ENCODE data around the gene RAD51B.

RAD51B gene

DNA sequence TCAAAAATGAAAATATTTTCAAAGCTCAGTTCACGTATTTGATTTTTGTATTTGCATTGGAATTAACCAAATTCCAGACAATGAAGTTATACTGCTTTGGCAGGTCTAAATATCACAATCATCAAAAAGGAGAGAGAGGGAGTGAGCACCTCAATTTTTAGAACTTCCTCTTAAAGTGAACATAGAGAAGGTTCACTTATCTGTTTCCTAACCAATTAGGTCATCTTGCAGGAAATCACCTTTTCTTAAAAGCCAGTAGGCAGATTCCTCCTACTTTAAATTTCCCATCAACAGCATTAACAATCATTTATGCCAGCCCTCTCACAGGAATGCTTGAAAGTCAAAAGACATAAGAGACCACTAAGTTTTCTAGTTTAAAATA, 584.6 kb downstream of the RAD51B start:
- Histone ChIP-seq H3K36me3 (ENCODE audit: low read depth) (no peaks in the 10 kb centered on the region), H3K4me3 (ENCODE audit: severe bottlenecking) (no peak overlapping the region), H3K27ac (ENCODE audit: poor library complexity, severe bottlenecking) (peak overlapping the region; percentile 87), H3K9me3 (ENCODE audit: severe bottlenecking) (no peaks in the 10 kb centered on the region), H3K4me1 (ENCODE audit: insufficient read depth, poor library complexity, severe bottlenecking) (peaks cover 55% of the 10 kb centered on the region), H3K27me3 (ENCODE audit: insufficient read depth, poor library complexity, severe bottlenecking) (no peaks in the 10 kb centered on the region)
- ATAC-seq (ENCODE audit: low read depth) (no peak), DNase-seq (ENCODE audit: low spot score) (no peak)
- no peak for TF ChIP-seq CTCF (IDR thresholded peaks at IDR 0.05; ENCODE audit: poor library complexity, severe bottlenecking)

DNA sequence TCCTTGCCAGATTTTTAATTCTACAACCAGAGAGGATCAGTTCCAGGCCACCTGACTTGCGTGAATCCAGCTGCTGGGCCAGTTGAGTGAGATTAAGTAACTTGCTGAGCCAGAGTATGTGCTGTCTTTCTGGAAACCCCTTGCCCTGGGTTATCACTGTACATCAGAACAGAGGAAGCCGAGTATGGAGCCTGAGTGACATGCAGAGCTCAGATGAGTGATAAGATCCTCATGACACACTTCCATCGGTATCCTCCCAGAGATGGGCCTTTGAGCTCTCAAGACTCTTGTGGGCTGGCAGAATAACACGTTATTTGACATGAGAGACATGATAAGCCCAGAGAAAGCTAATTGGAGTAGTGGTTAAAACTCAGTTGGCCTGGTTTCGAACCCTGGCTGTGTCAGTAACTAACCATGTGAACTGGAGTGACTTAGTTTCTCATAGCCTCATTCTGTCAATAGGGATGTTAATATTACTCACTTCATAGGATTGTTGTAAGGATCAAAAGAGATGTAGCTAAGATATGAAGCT, 585.1 kb downstream of the RAD51B start:
- Histone ChIP-seq H3K36me3 (ENCODE audit: low read depth) (no peaks in the 10 kb centered on the region), H3K9me3 (ENCODE audit: severe bottlenecking) (no peaks in the 10 kb centered on the region), H3K27ac (ENCODE audit: poor library complexity, severe bottlenecking) (peak overlapping the region; percentile 87), H3K4me3 (ENCODE audit: severe bottlenecking) (no peak overlapping the region), H3K27me3 (ENCODE audit: insufficient read depth, poor library complexity, severe bottlenecking) (no peaks in the 10 kb centered on the region), H3K4me1 (ENCODE audit: insufficient read depth, poor library complexity, severe bottlenecking) (peaks cover 52% of the 10 kb centered on the region)
- ATAC-seq (ENCODE audit: low read depth) (no peak), DNase-seq (ENCODE audit: low spot score) (no peak)
- TF ChIP-seq CTCF (IDR thresholded peaks at IDR 0.05; ENCODE audit: poor library complexity, severe bottlenecking) = no peak

DNA sequence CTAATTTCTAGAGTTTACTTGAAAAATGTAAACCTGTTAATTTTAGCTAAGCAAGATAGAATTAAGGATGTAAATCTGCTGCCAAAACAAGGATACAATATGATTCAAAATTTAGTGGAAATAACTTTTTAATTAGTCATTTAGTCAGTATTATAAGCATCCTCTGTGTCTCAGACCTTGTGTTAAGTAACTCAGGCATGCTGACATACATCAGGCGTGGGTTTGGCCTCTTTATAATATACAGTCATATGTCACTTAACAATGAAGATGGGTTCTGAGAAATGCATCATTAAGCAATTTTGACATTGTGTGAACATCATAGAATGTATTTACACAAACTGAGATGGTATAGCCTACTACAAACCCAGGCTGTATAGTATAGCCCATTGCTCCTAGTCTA, 586.4 kb downstream of the RAD51B start:
- TF ChIP-seq CTCF (IDR thresholded peaks at IDR 0.05; ENCODE audit: poor library complexity, severe bottlenecking) = no peak
- H3K4me1 ChIP-seq (ENCODE audit: insufficient read depth, poor library complexity, severe bottlenecking) = peaks cover 44% of the 10 kb centered on the region
- H3K27me3 ChIP-seq (ENCODE audit: insufficient read depth, poor library complexity, severe bottlenecking) = no peaks in the 10 kb centered on the region
- H3K4me3 ChIP-seq (ENCODE audit: severe bottlenecking) = no peak overlapping the region
- DNase-seq (ENCODE audit: low spot score) (no peak), ATAC-seq (ENCODE audit: low read depth) (peak; percentile 83)
- H3K9me3 ChIP-seq (ENCODE audit: severe bottlenecking) = no peaks in the 10 kb centered on the region
- peak overlapping the region; percentile 87 for H3K27ac ChIP-seq (ENCODE audit: poor library complexity, severe bottlenecking)
- H3K36me3 ChIP-seq (ENCODE audit: low read depth) = no peaks in the 10 kb centered on the region

- no peak for TF ChIP-seq CTCF (IDR thresholded peaks at IDR 0.05; ENCODE audit: poor library complexity, severe bottlenecking)
- Histone ChIP-seq H3K4me3 (ENCODE audit: severe bottlenecking) (no peak overlapping the region), H3K27me3 (ENCODE audit: insufficient read depth, poor library complexity, severe bottlenecking) (no peaks in the 10 kb centered on the region), H3K27ac (ENCODE audit: poor library complexity, severe bottlenecking) (peak overlapping the region; percentile 87), H3K36me3 (ENCODE audit: low read depth) (no peaks in the 10 kb centered on the region), H3K9me3 (ENCODE audit: severe bottlenecking) (no peaks in the 10 kb centered on the region), H3K4me1 (ENCODE audit: insufficient read depth, poor library complexity, severe bottlenecking) (peaks cover 41% of the 10 kb centered on the region)
- DNase-seq (ENCODE audit: low spot score) (no peak), ATAC-seq (ENCODE audit: low read depth) (no peak)
Measured at GRCh38 chr14:68407285-68407684, 587.7 kb downstream of the RAD51B start.

DNA sequence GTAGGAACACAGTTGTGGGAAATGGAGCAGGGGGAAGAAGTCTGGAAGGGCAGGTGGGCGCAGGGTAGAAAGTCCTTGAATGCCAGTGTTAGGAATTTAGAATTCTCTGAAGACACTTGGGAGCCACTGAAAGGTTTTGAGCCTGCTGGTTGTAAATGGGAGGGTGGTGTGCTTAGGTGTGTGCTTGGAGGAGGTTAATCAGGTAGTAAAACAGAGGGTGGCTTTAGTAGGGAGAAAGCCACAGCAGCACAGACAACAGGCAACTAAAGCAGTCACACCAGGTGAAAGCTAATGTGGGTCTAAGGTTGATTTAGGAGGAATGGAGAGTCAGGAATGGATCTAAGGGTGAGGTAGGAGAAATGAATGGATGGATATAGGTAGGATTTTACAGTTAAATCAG, 588.2 kb downstream of the RAD51B start:
- ATAC-seq (ENCODE audit: low read depth) (no peak), DNase-seq (ENCODE audit: low spot score) (no peak)
- H3K27ac ChIP-seq (ENCODE audit: poor library complexity, severe bottlenecking) = peak overlapping the region; percentile 87
- no peaks in the 10 kb centered on the region for H3K9me3 ChIP-seq (ENCODE audit: severe bottlenecking)
- H3K27me3 ChIP-seq (ENCODE audit: insufficient read depth, poor library complexity, severe bottlenecking) = no peaks in the 10 kb centered on the region
- H3K36me3 ChIP-seq (ENCODE audit: low read depth) = no peaks in the 10 kb centered on the region
- no peak overlapping the region for H3K4me3 ChIP-seq (ENCODE audit: severe bottlenecking)
- H3K4me1 ChIP-seq (ENCODE audit: insufficient read depth, poor library complexity, severe bottlenecking) = peaks cover 46% of the 10 kb centered on the region
- no peak for TF ChIP-seq CTCF (IDR thresholded peaks at IDR 0.05; ENCODE audit: poor library complexity, severe bottlenecking)

All from RWPE2 (cell line).